ENCODE measurements around the gene DDX51. TPM values are rescaled to one million over a fixed set of nuclear protein-coding genes. Genes with fewer than 3 reads are reported as not detected.

DDX51 gene
- total and polyA plus RNA-seq, 2 experiments from 2014 or later = 12.4 to 18.3 TPM

GRCh38 chr12:132164426-132164825 is 20.3 kb upstream of the DDX51 start (continued):
- no peak for TF ChIP-seq ZNF462 (CRISPR knock-in tag; IDR thresholded peaks at IDR 0.05)
- TF ChIP-seq NANOG (IDR thresholded peaks at IDR 0.05; ENCODE audit: borderline replicate concordance) = no peak
- TF ChIP-seq EZH2phosphoT487 (IDR thresholded peaks at IDR 0.05; ENCODE audit: unreplicated experiment) = no peak
- TF ChIP-seq CTCF (conservative IDR thresholded peaks at IDR 0.05; ENCODE audit: low read depth in 2 of 2) = no peak
- TF ChIP-seq REST (IDR thresholded peaks at IDR 0.05; ENCODE audit: unreplicated experiment) = no peak
- no peak for TF ChIP-seq JUNB (IDR thresholded peaks at IDR 0.05; ENCODE audit: unreplicated experiment)

Measured in GM23338 (cell line).